Measurements from ENCODE around the gene NPR1. TPM values are rescaled to one million over a fixed set of nuclear protein-coding genes. Genes with fewer than 3 reads are reported as not detected.

Gene NPR1
- total and polyA plus RNA-seq, 2 donors (not counting 3 experiments of a cell fraction or from before 2014, with no cell fraction given) = 9.8 to 13.3 TPM

DNA sequence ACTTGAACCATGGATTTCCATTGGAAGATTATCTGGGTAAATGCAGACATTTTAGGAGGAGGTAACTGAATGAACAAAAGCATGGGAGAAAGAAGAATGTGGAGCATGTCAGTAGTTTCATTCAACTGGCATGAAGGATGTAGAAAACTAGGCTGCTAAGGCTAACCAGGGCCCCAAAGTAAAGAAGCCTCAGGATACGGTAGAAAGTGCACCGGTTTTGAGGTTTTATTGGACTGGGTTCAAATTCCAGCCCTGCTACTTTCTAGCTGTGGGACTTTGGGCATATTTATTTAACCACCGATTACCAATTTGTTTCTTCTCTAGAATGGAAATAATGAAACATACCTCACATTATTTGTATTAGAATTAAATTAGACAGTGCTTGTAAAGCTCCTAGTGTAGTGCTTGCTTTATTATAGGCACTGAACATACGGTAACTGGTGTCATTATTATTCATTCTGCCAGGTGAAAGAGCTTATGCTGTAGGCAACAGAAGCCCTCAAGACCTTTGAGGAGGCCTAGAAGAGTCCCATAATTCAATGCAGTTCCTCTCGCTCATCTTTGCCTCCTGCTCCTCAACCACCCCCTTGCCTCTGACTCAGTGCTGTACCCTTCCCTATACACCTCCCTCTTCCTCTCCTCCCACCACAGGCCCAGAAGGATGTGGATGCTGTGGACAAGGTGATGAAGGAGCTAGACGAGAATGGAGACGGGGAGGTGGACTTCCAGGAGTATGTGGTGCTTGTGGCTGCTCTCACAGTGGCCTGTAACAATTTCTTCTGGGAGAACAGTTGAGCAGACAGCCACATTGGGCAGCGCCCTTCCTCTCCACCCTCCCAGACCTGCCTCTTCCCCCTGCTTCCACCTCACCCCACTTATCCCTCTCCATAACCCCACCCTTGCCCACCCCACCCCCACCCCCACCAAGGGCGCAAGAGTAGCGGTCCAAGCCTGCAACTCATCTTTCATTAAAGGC lies 47.2 kb upstream of the NPR1 start:
- H3K4me1 ChIP-seq (ENCODE audit: control insufficient read depth, extremely low read depth, insufficient read depth, low read length) = peaks cover 20% of the 10 kb centered on the region
- H3K9me3 ChIP-seq (replicated peaks; ENCODE audit: control insufficient read depth, insufficient read depth, low read length) = no peaks in the 10 kb centered on the region
- intact Hi-C loops (cut with micrococcal nuclease) (loop anchor here (5.0 kb wide), 1 partner anchor 41 kb away; the partner anchor contains the start of gene ILF2), dilution Hi-C loops (cut with MboI; ENCODE audit: extremely low pct_ligation_motif_present, low sequenced_read_pairs) (no loop called here)
- ChIA-PET POLR2A (interaction anchor here (0.6 kb wide), 2 partner anchors 25 to 134 kb away, joined by 4 to 6 read pairs; no protein-coding TSS in a partner anchor), CTCF (interaction anchor here (1.0 to 7.8 kb wide), 3 partner anchors 16 to 60 kb away, joined by 4 to 145 read pairs (median 4); partner anchors contain the start of gene S100A14)
- H4K20me1 ChIP-seq (replicated peaks; ENCODE audit: control insufficient read depth, extremely low read depth, insufficient read depth, low read length) = no peaks in the 10 kb centered on the region
- no peak for FAIRE-seq
- no peaks in the 10 kb centered on the region for H3K9me1 ChIP-seq (replicated peaks; ENCODE audit: control insufficient read depth, extremely low read depth, insufficient read depth, low read length)
- H3K36me3 ChIP-seq (ENCODE audit: control insufficient read depth in 2 of 2, extremely low read depth in 1 of 2, insufficient read depth in 2 of 2, low read length in 2 of 2) = no peaks in the 10 kb centered on the region
- no peak overlapping the region for H2AFZ ChIP-seq (ENCODE audit: low read depth, low read length)
- H3K9ac ChIP-seq (replicated peaks; ENCODE audit: extremely low read depth, insufficient read depth, low read length) = no peak overlapping the region
- TF ChIP-seq POLR2A (IDR thresholded peaks at IDR 0.05; ENCODE audit: low read depth, low read length) (no peak), MYC (IDR thresholded peaks at IDR 0.05; ENCODE audit: low read depth, low read length) (no peak), POLR2AphosphoS5 (IDR thresholded peaks at IDR 0.05; ENCODE audit: insufficient read depth, low read depth, low read length) (no peak), FOS (IDR thresholded peaks at IDR 0.05; ENCODE audit: borderline replicate concordance, insufficient read depth, low read length) (no peak), GATA2 (IDR thresholded peaks at IDR 0.05; ENCODE audit: insufficient read depth, insufficient read length, low read depth, low read length) (no peak)
- TF ChIP-seq, protein P1, sequence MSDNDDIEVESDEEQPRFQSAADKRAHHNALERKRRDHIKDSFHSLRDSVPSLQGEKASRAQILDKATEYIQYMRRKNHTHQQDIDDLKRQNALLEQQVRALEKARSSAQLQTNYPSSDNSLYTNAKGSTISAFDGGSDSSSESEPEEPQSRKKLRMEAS (IDR thresholded peaks at IDR 0.05; ENCODE audit: insufficient read depth, insufficient read length) = no peak
- TF ChIP-seq, protein P2, sequence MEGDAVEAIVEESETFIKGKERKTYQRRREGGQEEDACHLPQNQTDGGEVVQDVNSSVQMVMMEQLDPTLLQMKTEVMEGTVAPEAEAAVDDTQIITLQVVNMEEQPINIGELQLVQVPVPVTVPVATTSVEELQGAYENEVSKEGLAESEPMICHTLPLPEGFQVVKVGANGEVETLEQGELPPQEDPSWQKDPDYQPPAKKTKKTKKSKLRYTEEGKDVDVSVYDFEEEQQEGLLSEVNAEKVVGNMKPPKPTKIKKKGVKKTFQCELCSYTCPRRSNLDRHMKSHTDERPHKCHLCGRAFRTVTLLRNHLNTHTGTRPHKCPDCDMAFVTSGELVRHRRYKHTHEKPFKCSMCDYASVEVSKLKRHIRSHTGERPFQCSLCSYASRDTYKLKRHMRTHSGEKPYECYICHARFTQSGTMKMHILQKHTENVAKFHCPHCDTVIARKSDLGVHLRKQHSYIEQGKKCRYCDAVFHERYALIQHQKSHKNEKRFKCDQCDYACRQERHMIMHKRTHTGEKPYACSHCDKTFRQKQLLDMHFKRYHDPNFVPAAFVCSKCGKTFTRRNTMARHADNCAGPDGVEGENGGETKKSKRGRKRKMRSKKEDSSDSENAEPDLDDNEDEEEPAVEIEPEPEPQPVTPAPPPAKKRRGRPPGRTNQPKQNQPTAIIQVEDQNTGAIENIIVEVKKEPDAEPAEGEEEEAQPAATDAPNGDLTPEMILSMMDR (IDR thresholded peaks at IDR 0.05; ENCODE audit: extremely low read depth in 1 of 2, insufficient read depth in 1 of 2, low read depth in 1 of 2, low read length in 2 of 2) = no peak
- no TSS peak for BruUV-seq (replicated peaks)
- H3K27ac ChIP-seq (ENCODE audit: insufficient read depth, low read depth, low read length) = no peak overlapping the region
- no peak overlapping the region for H3K4me3 ChIP-seq (replicated peaks in 1 of 3; ENCODE audit: insufficient read depth in 1 of 3, low read depth in 1 of 3, low read length in 3 of 3)
- H3K79me2 ChIP-seq (ENCODE audit: control insufficient read depth, insufficient read depth, low read length) = peaks cover 27% of the 10 kb centered on the region
- H3K27me3 ChIP-seq (ENCODE audit: control insufficient read depth in 2 of 2, insufficient read depth in 2 of 2, low read length in 2 of 2) = no peaks in the 10 kb centered on the region
- DNase-seq (ENCODE audit: low read depth, low spot score) = no peak
- no peak overlapping the region for H3K4me2 ChIP-seq (ENCODE audit: insufficient read depth, low read length)
